ENCODE data around the gene MYT1.

Gene MYT1

DNA sequence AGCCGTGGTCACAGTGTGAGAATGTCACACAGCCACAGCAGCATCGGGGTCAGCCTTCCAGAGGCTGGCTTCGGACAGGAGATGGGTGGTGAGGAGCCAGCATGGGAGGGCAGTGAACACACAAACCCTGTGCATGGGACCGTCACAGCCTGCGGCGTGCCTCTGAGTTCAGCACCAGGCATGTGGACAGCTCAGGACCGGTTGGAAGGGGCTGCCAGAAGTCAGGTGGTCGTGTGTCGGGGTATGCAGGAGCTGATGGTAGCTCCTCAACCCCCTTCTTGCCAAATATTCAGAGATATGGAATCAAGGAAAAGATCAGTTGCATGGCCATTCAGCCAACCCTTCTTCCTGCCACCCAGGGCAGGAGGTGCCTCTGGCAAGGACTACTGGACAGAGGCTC is 28.2 kb downstream of the MYT1 start:
- no peak for DNase-seq (ENCODE audit: low read depth)

DNA sequence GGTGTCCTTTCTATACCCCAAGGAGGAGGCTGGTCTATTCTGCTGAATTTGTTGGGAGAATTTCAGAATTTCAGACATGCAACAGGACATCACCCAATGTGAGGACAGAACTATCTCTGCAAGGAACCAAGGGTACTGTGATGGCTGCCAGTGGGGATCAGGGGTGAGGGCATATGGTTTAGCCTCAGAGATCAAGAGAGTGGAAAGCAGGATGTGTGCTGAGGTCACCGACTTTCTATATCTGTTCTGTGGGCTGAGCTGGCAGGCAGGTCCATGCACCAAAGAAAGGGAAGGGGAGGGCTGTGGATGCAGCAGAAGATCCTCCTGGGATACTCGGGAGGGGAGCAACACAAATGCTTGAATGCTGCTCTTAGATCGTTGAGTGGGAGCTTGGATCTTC is 28.8 kb downstream of the MYT1 start:
- no peak for DNase-seq (ENCODE audit: low read depth)

DNA sequence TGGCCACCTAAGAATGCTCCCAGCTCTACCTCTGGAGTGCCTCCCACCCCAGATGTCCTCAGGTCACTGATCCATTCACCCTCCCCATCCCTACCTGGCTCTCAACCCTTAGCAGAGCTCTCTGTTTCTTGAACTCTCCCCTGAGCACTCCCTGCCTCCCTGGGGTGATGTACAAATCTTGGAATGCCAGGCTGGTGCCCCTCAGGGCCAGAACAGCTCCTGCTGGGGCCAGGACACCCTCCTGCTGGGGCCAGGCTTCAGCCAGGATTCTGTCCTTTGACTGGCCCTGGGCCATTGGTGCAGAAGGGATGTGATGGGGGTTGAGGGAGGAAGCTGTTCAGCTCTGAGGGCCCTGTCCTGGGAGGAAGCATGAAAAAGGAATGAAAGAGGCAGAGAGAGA is 30.0 kb downstream of the MYT1 start:
- DNase-seq (ENCODE audit: low read depth) = no peak

DNA sequence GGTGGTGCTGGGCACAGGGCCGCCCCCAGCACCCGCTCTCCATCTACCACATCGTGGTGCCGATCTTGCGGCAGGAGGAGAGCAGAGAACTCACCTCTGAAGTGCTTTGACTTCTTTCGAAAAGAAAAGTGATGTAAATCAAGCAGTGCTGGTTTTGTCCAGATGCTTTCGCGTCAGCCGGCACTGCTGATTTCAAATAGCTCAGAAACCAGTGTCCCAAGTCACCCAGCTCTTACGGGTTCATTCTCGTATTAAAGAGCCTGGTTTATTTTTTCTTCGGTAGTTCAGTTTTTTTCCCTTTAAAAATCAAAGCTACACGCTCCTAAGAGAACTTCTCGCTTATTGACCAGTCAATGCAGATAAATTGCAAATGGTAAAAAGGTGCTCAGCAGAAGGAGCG is 32.1 kb downstream of the MYT1 start:
- DNase-seq (ENCODE audit: low read depth) = no peak

DNA sequence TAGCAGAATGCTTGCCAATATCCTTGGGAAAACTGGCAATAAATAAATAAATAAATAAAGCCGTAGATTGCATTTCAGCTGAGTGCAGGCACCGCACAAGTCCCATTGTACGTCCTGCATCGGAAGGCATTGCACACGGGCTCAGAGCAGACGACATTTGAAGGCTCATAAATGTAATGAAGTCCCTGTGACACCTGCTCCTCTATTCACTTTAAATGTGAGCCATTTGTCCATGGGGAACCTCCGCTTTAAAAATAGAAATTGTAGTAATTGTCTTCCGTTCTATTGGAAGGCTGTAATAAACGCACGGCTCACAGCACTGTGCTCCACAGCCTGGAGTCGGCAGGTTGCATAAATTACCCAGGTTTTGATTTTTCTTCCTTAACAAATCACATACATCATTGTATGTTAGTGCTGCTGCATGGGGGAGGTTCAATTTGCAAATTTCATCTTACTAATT is 32.6 kb downstream of the MYT1 start:
- no peak for DNase-seq (ENCODE audit: low read depth)

DNA sequence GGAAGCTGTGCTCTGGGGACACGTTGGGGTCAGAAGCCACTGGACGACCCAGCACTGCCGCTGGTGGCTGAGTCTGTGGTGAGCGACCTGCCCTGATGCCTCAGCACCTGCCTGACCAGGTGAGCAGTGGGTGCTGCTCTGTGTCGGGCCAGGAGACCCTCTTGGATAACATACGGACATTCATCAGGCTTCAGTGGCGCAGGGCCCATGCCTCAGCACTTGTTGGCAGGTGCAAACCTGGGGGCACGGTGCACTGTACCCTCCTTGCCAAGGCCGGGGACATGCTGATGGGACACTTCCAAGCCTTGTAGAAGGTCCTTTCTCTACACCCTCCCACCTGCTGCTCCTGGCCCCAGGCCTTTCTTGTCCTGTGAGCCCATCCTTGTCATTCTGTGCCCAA is 34.1 kb downstream of the MYT1 start:
- DNase-seq (ENCODE audit: low read depth) = no peak

DNA sequence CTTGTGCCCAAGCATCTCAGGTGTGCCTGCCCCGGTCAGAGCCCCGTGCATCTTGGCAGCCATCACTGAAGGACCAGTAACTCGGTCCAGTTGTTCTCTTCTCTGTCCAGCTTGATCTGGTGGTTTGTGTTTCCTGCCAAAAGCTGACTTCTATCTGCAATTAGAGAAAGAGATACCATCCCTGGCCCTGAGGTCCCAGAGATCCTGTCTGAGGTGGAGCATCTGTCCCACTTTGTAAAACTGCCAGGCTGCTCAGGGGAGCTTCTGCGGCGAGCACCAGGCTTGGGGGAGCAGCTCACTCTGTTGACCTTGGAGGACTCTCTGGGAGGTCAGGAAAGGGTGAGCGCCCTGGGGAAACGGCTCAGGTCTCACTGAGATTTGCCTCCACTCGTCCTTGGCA is 35.1 kb downstream of the MYT1 start:
- DNase-seq (ENCODE audit: low read depth) = no peak

DNA sequence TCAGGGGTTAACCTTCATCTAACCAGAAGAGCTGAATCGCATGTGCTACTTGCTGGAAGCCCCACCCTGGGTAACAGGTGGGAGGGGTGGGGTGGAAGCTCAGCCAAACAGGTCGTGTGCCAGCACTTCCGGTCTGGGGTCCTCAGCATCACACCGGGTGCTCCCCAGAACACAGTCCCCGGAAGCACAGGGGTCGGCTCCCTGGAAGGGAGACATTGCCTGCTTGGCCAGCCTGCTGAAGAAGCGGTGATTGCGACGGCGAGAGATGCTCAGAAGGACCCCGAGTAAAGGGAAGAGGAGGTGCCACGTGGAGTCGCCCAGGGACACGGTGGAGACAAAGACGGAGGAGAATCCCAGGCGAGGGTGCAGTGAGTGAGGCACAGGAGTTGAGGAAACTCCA is 36.5 kb downstream of the MYT1 start:
- DNase-seq (ENCODE audit: low read depth) = no peak

DNA sequence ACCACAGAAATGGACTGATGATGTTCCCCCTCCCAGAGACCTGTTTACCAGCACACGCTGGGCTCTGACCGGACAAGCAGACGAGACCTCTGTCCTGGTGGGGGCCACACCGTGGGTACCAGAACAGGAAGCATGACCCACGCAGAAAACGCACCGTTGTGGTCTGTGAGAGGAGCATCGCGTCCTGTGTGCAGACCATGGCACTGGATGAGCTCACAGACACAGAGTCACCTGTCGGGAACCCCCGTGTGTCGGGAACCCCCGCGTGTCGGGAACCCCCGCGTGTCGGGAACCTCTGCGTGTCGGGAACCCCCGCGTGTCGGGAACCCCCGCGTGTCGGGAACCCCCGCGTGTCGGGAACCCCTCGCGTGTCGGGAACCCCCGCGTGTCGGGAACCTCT is 37.4 kb downstream of the MYT1 start:
- no peak for DNase-seq (ENCODE audit: low read depth)

DNA sequence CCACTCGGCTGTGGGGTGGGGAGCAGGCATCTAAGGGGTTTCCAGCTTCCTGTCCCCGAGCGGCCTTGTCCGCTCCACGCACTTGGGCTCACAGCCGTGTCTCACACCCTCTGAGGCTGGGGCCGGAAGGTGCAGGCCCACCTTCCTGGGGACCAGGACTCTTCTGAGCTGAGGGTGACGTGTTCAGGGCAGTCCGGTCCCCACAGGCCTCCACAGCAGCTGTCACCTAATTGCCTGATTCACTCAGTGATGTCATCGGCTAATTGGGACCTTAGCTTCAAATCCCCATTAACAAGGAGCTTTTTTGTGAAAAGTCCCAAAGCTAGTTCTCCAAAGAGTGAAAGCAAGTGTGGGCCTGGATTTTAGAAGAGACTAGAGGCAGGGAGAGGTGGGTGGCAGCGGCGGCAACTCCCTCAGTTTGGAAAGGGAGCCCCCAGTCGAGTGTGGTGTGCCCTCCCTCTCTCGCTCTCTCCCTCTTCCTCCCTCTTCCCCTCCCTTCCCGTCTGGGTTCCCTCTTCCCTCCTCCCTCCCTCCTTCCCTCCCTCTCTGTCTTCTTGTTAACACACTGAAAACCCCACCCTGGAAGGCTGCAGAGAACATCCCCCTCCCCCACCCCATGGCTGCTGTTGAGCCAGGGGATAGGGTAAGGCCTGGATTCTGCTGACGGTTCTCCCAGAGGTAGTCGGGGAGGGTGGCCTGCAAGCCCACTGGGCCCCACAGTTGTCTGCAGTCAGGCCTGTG is 39.0 kb downstream of the MYT1 start:
- DNase-seq (ENCODE audit: low read depth) = no peak

DNA sequence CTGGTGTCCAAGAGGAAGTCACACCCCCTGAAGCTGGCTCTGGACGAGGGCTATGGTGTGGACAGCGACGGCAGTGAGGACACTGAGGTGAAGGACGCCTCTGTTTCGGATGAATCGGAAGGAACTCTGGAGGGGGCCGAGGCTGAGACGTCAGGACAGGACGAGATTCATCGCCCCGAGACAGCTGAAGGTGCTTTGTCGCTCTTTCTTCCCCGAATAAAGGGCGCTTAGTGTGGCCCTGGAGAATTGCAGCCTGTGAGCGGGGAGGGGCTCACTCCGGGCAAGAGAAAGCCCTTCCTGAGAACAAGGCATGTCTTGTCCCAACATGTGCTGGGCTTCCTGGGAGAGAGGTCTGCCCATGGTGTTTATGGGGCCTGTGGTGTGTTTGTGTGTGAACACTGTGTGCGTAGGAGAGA is 41.4 kb downstream of the MYT1 start:
- no peak for DNase-seq (ENCODE audit: low read depth)

DNA sequence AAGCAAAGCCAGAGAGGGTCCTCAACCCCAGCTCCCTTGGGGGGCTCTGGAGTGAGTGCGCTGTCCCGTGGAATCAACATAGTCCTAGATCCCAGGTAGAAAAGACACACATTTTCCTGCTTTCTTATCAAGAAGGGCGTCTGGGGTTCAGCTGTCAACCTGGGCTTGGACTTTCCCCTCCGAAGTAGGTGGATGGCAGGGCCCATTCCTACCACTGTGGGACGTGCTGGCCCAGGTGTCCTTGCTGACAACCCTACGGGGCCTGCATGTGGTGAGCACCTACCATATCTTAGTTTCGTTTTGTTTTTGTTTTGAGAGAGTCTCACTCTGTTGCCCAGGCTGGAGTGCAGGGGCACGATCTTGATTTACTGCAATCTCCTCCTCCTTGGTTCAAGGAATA is 42.4 kb downstream of the MYT1 start:
- DNase-seq (ENCODE audit: low read depth) = no peak

DNA sequence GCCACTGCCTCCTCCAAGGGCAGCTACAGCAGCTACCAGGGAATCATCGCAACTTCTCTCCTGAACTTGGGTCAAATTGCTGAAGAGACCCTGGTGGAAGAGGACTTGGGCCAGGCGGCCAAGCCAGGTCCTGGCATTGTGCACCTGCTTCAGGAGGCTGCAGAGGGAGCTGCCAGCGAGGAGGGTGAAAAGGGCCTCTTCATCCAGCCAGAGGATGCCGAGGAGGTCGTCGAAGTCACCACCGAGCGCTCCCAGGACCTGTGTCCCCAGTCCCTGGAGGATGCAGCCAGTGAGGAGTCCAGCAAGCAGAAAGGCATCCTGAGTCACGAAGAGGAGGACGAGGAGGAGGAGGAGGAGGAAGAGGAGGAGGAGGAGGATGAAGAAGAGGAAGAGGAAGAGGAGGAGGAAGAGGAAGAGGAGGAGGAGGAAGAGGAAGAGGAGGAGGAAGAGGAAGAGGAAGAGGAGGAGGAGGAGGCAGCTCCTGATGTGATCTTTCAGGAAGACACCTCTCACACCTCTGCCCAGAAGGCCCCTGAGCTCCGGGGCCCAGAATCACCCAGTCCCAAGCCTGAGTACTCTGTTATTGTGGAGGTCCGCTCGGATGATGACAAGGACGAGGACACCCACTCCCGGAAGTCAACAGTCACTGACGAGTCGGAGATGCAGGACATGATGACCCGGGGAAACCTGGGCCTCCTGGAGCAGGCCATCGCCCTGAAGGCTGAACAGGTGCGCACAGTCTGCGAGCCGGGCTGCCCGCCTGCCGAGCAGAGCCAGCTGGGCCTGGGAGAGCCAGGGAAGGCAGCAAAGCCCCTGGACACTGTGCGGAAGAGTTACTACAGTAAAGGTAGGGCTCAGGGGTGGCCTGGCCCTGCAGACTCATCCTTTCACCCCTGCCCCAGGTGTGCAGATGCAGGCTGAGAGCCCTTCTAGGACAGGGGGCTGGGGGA is 43.7 kb downstream of the MYT1 start:
- DNase-seq (ENCODE audit: low read depth) = no peak

DNA sequence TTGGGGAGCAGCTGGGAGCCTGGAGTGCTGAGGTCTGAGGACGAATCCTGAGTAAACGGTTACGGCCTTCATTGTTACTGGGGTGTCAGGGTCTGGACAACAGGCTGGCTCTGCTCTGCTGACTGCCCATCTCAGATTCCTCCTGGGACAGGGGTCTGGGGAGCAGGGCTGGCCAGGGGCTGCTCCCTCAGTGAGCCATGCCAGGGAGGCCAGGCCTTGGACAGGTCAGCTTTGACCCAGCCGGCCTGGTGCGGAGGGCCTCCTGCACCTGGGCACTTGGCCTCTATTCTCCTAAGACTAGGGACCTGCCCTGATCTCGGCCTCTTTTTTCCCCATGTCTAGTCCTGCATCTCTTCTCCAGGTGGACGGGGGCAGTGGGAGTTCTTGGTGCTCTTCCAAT is 44.9 kb downstream of the MYT1 start:
- no peak for DNase-seq (ENCODE audit: low read depth)

DNA sequence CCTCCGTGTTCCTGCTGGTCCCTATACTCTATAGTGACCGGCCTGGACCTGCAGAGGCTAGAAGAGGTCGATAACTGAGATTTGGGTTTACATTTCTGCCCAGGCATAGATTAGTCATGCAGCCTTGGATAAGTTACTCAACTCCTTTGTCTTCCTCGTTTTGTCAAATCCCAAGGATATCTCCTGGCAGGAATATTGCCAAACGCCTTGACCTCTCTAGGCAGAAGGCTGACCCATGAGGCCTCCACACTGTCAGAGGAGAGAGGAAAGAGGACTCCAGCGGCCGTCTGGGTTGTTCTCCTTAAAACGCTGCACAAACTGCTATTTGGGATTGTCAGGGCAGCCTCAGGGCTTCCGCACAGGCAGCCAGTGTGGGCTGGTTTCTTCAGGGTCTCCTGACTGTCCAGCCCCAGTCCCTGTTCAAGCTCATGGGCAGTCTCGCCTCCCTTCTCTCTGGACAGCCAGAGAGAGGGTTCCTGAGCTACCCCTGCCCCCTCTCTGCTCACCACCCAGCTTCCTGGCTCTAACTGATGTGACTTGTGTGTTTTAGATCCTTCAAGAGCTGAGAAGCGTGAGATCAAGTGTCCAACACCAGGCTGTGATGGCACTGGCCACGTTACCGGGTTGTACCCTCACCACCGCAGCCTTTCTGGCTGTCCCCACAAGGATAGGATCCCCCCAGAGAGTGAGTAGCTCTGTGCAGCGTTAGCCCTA is 46.6 kb downstream of the MYT1 start:
- no peak for DNase-seq (ENCODE audit: low read depth)

DNA sequence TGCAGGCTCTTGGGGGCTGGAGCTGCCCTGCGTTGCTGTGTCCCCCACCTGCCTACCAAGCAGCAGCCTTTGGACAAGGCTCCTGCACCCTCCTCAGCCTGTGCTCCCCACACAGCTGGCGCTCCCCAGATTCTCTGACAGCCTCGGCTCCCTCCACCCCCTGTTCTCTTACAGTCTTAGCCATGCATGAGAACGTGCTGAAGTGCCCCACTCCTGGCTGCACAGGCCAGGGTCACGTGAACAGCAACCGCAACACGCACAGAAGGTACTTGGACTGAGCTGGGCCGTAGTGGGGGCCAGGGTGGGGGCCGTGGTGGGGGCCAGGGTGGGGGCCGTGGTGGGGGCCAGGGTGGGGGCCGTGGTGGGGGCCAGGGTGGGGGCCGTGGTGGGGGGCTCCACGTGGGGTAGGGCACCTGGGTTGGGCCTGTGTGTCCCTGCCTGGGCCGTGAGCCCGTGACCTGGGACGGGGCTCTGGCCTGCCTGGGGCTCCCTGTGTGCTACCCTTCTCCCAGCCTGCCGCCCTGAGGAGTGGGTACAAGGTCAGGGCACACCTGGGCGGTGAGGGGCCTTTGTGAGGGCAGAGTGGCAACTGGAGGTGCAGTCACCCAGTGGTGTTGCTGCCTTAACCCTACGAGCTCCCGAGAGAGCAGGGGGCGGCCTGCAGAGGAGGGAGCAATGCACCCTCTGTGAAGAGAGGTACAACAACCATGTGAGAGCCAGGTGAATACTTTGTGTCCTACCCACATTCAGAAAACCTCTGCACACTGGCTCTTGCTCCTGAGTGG is 47.8 kb downstream of the MYT1 start:
- no peak for DNase-seq (ENCODE audit: low read depth)

DNA sequence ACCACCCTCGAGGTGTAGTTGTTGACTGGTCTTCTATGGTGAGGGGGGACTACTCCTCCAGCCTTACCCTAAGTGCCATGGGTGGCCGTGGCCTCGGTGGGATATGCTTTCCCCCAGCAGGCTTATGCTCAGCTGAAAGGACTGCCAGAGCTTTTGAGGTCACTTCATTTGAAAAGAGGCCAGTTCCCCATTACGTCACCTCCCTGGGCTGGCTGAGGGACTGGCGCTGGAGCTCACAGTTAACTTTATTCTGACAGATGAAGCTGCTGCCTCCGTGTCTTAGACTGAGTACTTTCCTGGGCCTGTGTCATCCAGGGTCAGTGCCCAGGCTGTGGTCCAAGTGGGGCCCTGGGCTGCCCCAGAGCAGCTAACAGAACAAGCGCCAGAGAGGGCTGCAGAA is 48.5 kb downstream of the MYT1 start:
- DNase-seq (ENCODE audit: low read depth) = no peak

DNA sequence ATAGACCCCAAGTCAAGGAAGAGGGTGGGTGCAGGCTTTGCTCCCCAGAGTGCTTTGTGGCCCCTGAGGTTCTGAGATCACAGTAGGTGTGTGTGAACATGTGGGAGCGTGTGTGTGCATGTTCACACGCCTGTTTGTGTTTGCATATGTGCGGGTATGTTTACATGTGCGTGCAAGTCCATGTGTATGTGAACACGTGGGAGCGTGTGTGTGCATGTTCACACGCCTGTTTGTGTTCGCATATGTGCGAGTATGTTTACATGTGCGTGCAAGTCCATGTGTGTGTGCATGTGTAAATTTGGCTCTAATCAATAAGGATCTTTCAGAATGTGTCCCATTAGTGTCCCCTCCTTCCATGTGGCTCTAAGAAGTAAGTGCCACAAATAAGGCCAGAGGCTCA is 49.9 kb downstream of the MYT1 start:
- no peak for DNase-seq (ENCODE audit: low read depth)

DNA sequence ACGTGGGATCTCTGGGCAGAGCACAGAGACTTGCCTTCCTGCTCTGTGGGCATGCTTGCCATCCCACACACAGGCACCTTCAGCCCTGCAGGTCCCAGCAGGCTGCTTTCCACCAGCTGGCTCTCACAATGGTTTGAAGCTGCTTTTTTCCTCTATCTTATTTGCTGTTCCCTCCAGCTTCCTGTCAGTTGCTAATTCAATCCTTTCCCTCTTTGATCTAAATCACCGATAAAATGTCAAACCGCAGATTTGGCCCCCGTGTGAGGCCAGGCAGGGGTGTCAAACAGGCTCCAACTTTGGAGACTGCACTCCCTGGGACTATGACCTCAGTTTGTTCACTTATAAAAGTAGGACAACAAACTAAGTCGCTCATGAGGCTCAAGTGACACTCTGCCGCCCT is 50.7 kb downstream of the MYT1 start:
- DNase-seq (ENCODE audit: low read depth) = no peak

DNA sequence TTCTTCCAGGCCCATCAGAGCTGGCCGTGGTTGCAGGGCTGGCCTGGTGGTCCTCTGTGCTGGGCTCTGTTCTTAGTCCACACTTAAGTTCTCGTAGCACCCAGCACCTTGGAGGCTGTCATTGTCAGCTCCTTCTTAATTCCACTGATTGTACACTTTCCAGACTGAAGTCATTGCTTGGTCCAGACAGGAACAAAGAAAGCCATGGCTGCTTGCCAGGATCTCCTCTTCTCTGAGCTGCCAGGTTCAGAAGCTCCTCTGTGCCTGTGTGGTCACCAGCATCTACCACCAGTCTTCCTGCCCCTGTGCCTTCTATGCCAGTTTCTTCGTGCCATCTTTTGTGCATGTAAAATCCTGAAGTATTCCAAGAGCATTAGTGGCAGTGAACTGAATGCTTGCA is 51.8 kb downstream of the MYT1 start:
- DNase-seq (ENCODE audit: low read depth) = no peak

DNA sequence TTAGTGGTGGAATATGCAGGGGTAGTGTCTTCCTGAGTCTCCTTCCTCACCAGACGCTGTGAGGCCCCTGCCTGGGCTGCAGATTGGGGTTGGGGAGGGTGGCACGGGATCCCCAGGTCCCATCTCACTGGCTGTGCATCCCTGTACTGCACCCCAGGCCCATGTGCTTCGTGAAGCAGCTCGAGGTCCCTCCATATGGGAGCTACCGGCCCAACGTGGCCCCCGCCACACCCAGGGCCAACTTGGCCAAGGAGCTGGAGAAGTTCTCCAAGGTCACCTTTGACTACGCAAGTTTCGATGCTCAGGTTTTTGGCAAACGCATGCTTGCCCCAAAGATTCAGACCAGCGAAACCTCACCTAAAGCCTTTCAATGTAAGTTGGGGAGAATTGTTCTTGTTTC is 52.7 kb downstream of the MYT1 start:
- no peak for DNase-seq (ENCODE audit: low read depth)
